Right forelimb (tissue), 1 donor: ENCODE results near the gene PCDHA7.
"Not testable (repeated sequence)": the region's sequence is repeated elsewhere in the genome, so short reads cannot be mapped to it uniquely, and the experiment has no call there.

Source experiments
- DNase-seq: peaks from one replicate; pipeline ENCODE4 v3.0.0-alpha.2; 2018

Gene PCDHA7

DNA sequence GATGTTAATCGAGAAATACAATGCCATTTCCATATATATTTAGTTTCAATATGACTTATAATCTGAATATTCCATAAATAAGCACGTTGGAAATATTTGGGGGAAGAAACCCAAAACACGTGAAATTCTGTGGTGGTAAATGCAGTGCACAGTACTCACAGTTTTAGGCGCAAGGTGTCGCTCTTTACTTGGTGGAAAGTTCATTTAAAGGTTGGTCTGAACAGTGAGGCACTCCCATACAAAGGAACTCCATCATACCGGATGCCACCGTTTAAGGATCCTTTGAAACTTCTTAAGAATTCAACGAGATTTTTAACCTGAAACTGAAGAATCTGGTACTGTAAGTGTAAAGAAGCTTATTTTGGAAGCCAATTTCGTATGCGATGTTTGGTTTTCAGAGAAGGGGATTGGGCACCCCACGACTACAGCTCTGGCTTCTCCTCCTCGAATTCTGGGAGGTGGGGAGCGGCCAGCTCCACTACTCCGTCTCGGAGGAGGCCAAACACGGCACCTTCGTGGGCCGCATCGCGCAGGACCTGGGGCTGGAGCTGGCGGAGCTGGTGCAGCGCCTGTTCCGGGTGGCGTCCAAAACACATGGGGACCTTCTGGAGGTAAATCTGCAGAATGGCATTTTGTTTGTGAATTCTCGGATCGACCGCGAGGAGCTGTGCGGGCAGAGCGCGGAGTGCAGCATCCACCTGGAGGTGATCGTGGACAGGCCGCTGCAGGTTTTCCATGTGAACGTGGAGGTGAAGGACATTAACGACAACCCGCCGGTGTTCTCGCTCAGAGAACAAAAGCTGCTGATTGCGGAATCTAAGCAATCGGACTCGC lies 34.9 kb downstream of the PCDHA7 start, which contains the start of gene PCDHA11:
Gene PCDHA11, plus strand, starts transcription at position 237 of the 834 bp plus-strand sequence. Its CDS starts 147 bp downstream, at position 384.
- DNase-seq: no peak

DNA sequence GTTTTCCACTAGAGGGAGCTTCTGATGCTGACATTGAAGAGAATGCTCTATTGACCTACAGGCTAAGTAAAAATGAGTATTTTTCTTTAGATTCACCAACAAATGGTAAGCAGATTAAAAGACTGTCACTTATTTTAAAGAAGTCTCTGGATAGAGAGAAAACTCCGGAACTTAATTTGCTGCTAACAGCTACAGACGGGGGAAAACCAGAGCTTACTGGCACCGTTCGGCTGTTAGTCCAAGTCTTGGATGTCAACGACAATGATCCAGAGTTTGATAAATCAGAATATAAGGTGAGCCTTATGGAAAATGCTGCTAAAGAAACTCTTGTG lies 35.5 kb downstream of the PCDHA7 start:
- no peak for DNase-seq

DNA sequence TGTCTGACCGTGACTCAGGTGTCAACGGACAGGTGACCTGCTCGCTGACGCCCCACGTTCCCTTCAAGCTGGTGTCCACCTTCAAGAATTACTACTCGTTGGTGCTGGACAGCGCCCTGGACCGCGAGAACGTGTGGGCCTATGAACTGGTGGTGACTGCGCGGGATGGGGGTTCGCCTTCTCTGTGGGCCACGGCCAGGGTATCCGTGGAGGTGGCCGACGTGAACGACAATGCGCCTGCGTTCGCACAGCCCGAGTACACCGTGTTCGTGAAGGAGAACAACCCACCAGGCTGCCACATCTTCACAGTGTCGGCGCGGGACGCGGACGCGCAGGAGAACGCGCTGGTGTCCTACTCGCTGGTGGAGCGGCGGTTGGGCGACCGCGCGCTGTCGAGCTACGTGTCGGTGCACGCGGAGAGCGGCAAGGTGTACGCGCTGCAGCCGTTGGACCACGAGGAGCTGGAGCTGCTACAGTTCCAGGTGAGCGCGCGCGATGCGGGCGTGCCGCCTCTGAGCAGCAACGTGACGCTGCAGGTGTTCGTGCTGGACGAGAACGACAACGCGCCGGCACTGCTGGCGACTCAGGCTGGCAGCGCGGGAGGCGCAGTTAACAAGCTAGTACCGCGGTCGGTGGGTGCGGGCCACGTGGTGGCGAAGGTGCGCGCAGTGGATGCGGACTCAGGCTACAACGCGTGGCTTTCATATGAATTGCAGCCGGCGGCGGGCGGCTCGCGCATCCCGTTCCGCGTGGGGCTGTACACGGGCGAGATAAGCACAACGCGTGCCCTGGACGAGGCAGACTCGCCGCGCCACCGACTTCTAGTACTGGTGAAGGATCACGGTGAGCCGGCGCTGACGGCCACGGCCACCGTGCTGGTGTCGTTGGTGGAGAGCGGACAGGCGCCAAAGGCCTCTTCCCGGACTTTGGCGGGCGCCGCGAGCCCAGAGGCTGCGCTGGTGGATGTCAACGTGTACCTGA lies 36.4 kb downstream of the PCDHA7 start:
- DNase-seq: no peak

DNA sequence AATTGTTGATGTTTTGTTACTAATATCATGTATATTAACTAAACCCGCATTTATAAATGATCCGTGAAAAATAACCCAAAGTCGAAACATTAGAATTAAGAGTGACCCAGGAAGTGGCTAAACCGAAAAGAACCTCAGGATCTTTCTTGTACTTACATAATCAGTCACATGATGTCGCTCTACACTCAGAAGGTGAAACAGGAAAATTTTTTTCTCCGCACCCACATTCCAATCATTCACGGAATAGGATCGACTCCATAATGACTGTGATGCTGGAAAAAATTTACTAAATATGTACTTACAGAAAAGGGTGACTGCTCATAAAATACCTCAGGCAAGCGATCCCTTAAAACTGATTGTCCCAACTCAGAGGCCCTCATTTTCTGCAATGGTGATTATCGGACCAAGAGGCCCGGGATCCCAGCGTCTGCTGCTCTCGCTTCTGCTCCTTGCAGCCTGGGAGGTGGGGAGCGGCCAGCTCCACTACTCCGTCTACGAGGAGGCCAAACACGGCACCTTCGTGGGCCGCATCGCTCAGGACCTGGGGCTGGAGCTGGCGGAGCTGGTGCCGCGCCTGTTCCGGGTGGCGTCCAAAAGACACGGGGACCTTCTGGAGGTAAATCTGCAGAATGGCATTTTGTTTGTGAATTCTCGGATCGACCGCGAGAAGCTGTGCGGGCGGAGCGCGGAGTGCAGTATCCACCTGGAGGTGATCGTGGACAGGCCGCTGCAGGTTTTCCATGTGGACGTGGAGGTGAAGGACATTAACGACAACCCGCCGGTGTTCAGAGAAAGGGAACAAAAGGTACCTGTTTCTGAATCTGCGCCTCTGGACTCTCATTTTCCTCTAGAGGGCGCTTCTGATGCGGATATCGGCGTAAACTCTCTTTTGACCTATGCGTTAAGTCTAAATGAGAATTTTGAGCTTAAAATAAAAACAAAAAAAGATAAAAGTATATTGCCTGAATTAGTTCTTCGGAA lies 41.3 kb downstream of the PCDHA7 start, which contains the start of gene PCDHA12:
Gene PCDHA12, plus strand, starts transcription at position 224 of the 981 bp plus-strand sequence. Its CDS starts 165 bp downstream, at position 389.
- no peak for DNase-seq

DNA sequence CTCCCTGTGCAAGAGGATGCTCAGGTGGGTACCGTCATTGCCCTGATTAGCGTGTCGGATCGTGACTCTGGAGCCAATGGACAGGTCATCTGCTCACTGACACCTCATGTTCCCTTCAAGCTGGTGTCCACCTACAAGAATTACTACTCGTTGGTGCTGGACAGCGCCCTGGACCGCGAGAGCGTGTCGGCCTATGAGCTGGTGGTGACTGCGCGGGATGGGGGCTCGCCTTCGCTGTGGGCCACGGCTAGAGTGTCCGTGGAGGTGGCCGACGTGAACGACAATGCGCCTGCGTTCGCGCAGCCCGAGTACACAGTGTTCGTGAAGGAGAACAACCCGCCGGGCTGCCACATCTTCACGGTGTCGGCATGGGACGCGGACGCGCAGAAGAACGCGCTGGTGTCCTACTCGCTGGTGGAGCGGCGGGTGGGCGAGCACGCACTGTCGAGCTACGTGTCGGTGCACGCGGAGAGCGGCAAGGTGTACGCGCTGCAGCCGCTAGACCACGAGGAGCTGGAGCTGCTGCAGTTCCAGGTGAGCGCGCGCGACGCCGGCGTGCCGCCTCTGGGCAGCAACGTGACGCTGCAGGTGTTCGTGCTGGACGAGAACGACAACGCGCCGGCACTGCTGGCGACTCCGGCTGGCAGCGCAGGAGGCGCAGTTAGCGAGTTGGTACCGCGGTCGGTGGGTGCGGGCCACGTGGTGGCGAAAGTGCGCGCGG lies 42.6 kb downstream of the PCDHA7 start:
- not testable (repeated sequence) for DNase-seq

DNA sequence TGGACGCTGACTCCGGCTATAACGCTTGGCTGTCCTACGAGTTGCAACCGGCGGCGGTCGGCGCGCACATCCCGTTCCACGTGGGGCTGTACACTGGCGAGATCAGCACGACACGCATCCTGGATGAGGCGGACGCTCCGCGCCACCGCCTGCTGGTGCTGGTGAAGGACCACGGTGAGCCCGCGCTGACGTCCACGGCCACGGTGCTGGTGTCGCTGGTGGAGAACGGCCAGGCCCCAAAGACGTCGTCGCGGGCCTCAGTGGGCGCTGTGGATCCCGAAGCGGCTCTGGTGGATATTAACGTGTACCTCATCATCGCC lies 43.2 kb downstream of the PCDHA7 start:
- DNase-seq: no peak

DNA sequence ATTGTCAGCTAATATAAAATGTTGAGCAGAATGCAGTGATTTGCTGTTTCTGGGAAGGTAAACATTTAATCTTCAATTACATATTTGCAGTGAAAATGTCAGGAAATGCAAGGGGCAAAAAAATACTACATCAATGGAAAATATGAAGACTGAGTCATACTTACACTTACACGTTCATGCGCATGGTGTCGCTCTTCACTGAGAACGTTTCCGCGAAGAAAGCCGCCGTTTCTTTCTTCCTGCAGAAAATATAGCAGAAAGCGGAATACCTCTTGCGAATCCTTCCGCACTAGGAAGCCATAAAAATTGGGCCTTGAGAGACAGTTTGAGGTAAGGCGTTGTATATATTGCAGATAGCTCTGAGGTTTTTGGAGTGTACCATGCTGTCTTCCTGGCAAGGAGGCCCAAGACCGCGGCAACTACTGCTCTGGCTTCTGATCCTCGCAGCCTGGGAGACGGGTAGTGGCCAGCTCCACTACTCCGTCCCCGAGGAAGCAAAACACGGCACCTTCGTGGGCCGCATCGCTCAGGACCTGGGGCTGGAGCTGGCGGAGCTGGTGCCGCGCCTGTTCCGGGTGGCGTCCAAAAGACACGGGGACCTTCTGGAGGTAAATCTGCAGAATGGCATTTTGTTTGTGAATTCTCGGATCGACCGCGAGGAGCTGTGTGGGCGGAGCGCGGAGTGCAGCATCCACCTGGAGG lies 48.0 kb downstream of the PCDHA7 start, which contains the start of gene PCDHA13:
Gene PCDHA13, plus strand, starts transcription at position 236 of the 702 bp plus-strand sequence. Its CDS starts 145 bp downstream, at position 381.
- no peak for DNase-seq

DNA sequence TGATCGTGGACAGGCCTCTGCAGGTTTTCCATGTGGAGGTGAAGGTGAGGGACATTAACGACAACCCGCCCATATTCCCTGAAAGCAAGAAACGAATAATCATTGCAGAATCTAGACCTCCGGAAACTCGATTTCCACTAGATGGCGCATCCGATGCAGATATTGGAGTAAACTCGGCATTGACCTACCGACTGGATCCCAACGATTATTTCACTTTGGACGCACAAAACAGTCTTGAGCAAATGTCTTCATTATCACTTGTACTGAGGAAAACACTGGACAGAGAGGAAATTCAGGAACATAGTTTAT lies 48.5 kb downstream of the PCDHA7 start:
- DNase-seq: no peak

DNA sequence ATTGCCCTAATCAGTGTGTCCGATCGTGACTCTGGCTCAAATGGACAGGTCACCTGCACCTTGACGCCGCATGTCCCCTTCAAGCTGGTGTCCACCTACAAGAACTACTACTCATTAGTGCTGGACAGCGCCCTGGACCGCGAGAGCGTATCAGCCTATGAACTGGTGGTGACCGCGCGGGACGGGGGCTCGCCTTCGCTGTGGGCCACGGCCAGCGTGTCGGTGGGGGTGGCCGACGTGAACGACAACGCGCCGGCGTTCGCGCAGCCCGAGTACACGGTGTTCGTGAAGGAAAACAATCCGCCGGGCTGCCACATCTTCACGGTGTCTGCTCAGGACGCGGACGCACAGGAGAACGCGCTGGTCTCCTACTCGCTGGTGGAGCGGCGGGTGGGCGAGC lies 49.3 kb downstream of the PCDHA7 start:
- no peak for DNase-seq

DNA sequence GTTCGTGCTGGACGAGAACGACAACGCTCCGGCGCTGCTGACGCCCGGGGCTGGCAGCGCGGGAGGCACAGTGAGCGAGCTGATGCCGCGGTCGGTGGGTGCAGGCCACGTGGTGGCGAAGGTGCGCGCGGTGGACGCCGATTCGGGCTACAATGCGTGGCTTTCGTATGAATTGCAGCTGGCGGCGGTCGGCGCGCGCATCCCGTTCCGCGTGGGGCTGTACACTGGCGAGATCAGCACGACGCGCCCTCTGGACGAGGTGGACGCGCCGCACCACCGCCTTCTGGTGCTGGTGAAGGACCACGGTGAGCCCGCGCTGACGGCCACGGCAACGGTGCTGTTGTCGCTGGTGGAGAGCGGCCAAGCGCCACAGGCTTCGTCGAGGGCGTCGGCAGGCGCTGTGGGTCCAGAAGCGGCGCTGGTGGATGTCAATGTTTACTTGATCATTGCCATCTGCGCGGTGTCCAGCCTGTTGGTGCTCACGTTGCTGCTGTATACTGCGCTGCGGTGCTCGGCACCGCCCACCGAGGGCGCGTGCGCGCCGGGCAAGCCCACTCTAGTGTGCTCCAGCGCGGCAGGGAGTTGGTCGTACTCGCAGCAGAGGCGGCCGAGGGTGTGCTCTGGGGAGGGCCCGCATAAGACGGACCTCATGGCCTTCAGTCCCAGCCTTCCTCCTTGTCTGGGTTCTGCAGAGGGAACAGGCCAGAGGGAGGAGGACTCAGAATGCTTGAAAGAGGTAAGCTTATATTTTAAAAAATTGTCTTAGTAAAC lies 50.0 kb downstream of the PCDHA7 start:
- no peak for DNase-seq
